Chondrocyte (in vitro differentiated cells): ENCODE results near the gene SH3BGRL2. TPM values are rescaled to one million over a fixed set of nuclear protein-coding genes. Genes with fewer than 3 reads are reported as not detected.
"Not testable (repeated sequence)": the region's sequence is repeated elsewhere in the genome, so short reads cannot be mapped to it uniquely, and the experiment has no call there.

Experiments
- DNase-seq: peaks from one replicate; pipeline ENCODE4 v3.0.0; 2021; ENCODE audit warnings: mixed read lengths, low spot score
- H3K27ac Mint-ChIP-seq: one replicate; pipeline ENCODE4 v1.8.0; 2021; ENCODE audit warnings: mild to moderate bottlenecking, moderate library complexity, mixed read lengths; ENCODE audit not compliant: unreplicated experiment
- H3K27me3 Mint-ChIP-seq: 2 replicates; pipeline ENCODE4 v1.8.0; 2021; ENCODE audit warnings: low read depth, mixed read lengths
- H3K36me3 Mint-ChIP-seq: 2 replicates; pipeline ENCODE4 v1.8.0; 2021; ENCODE audit warnings: low read depth, mixed read lengths
- H3K4me1 Mint-ChIP-seq: 2 replicates; pipeline ENCODE4 v1.8.0; 2021; ENCODE audit warnings: low read depth, mild to moderate bottlenecking, mixed read lengths
- H3K4me3 Mint-ChIP-seq: one replicate; pipeline ENCODE4 v1.8.0; 2021; ENCODE audit warnings: mild to moderate bottlenecking, moderate library complexity, mixed read lengths; ENCODE audit not compliant: unreplicated experiment
- H3K9me3 Mint-ChIP-seq: 2 replicates; pipeline ENCODE4 v1.8.0; 2021; ENCODE audit warnings: low read depth, mixed read lengths
- CTCF ChIP-seq: fragments of 200-600 bp; sonication (generic); IDR thresholded peaks from 2 replicates; pipeline ENCODE4 v1.5.0; 2021; ENCODE audit warnings: antibody characterized with exemption, mild to moderate bottlenecking, moderate library complexity
- total RNA-seq: library from RNA; stranded (reverse); gene quantifications from 3 replicates; pipeline ENCODE4 v1.2.1, GENCODE V29; 2021

SH3BGRL2 gene
- total RNA-seq, 1 donor from 2014 or later: 2.7 TPM

- peaks cover 19% of the 10 kb centered on the region for H3K27me3 Mint-ChIP-seq
Measured at GRCh38 chr6:79735183-79735582, 104.1 kb downstream of the SH3BGRL2 start.

GRCh38 chr6:79737172-79737571 is 106.0 kb downstream of the SH3BGRL2 start:
- Mint-ChIP-seq H3K27ac (no peak overlapping the region), H3K9me3 (peaks cover 4% of the 10 kb centered on the region), H3K36me3 (peaks cover 2% of the 10 kb centered on the region), H3K27me3 (peaks cover 5% of the 10 kb centered on the region), H3K4me1 (no peaks in the 10 kb centered on the region), H3K4me3 (no peak overlapping the region)
- no peak for TF ChIP-seq CTCF
- no peak for DNase-seq

More at GRCh38 chr6:79735183-79735582, 104.1 kb downstream of the SH3BGRL2 start:
- H3K36me3 Mint-ChIP-seq: no peaks in the 10 kb centered on the region
- no peak for DNase-seq
- TF ChIP-seq CTCF: no peak
- no peak overlapping the region for H3K27ac Mint-ChIP-seq
- H3K4me3 Mint-ChIP-seq: no peak overlapping the region
- no peaks in the 10 kb centered on the region for H3K4me1 Mint-ChIP-seq
- peaks cover 2% of the 10 kb centered on the region for H3K9me3 Mint-ChIP-seq

GRCh38 chr6:79742030-79742429 is 110.9 kb downstream of the SH3BGRL2 start:
- TF ChIP-seq CTCF: no peak
- Mint-ChIP-seq H3K4me3 (no peak overlapping the region), H3K4me1 (no peaks in the 10 kb centered on the region), H3K9me3 (peaks cover 14% of the 10 kb centered on the region), H3K36me3 (peaks cover 2% of the 10 kb centered on the region), H3K27me3 (no peaks in the 10 kb centered on the region), H3K27ac (no peak overlapping the region)
- DNase-seq: no peak

GRCh38 chr6:79745282-79745681 is 114.2 kb downstream of the SH3BGRL2 start:
- not testable (repeated sequence) for H3K27me3 Mint-ChIP-seq, H3K36me3 Mint-ChIP-seq, H3K4me1 Mint-ChIP-seq, H3K4me3 Mint-ChIP-seq, DNase-seq, H3K27ac Mint-ChIP-seq
- H3K9me3 Mint-ChIP-seq: peaks cover 12% of the 10 kb centered on the region

- not testable (repeated sequence) for H3K4me3 Mint-ChIP-seq, H3K36me3 Mint-ChIP-seq, H3K9me3 Mint-ChIP-seq, H3K4me1 Mint-ChIP-seq, H3K27ac Mint-ChIP-seq, H3K27me3 Mint-ChIP-seq, DNase-seq
Measured at GRCh38 chr6:79746325-79746724, 115.2 kb downstream of the SH3BGRL2 start.

- H3K36me3 Mint-ChIP-seq: no peaks in the 10 kb centered on the region
- no peak overlapping the region for H3K27ac Mint-ChIP-seq
- H3K4me1 Mint-ChIP-seq: no peaks in the 10 kb centered on the region
- H3K27me3 Mint-ChIP-seq: peaks cover 16% of the 10 kb centered on the region
- TF ChIP-seq CTCF: no peak
- no peaks in the 10 kb centered on the region for H3K9me3 Mint-ChIP-seq
- DNase-seq: no peak
- no peak overlapping the region for H3K4me3 Mint-ChIP-seq
Measured at GRCh38 chr6:79750806-79751205, 119.7 kb downstream of the SH3BGRL2 start.

Other genes starting within 250 kb of the SH3BGRL2 start
- 3.0 to 4.4 TPM (median 3.8 TPM) in 3 replicates for gene LCA5, start 93.9 kb upstream of the SH3BGRL2 start, total RNA-seq